ENCODE data around the gene CRMP1.

Gene CRMP1

GRCh38 chr4:5790546-5790857 is 102.4 kb downstream of the CRMP1 start:
- DNase-seq = no peak

- no peak for DNase-seq
Measured at GRCh38 chr4:5789141-5789540, 103.7 kb downstream of the CRMP1 start.

GRCh38 chr4:5788144-5788543 is 104.7 kb downstream of the CRMP1 start:
- DNase-seq = no peak

GRCh38 chr4:5787311-5787710 is 105.6 kb downstream of the CRMP1 start:
- no peak for DNase-seq

GRCh38 chr4:5785806-5786680 is 106.8 kb downstream of the CRMP1 start:
- DNase-seq = no peak

- DNase-seq = no peak
Measured at GRCh38 chr4:5784960-5785611, 107.8 kb downstream of the CRMP1 start.

GRCh38 chr4:5784021-5784420 is 108.9 kb downstream of the CRMP1 start:
- no peak for DNase-seq

- no peak for DNase-seq
Measured at GRCh38 chr4:5783486-5783885, 109.4 kb downstream of the CRMP1 start.

- no peak for DNase-seq
Measured at GRCh38 chr4:5782829-5783476, 109.9 kb downstream of the CRMP1 start.

GRCh38 chr4:5781691-5782090 is 111.2 kb downstream of the CRMP1 start:
- no peak for DNase-seq

- DNase-seq = no peak
Measured at GRCh38 chr4:5780831-5781480, 111.9 kb downstream of the CRMP1 start.

- DNase-seq = no peak
Measured at GRCh38 chr4:5776510-5776909, 116.4 kb downstream of the CRMP1 start.

- no peak for DNase-seq
Measured at GRCh38 chr4:5774416-5775036, 118.4 kb downstream of the CRMP1 start.

- DNase-seq = no peak
Measured at GRCh38 chr4:5773271-5773555, 119.7 kb downstream of the CRMP1 start.

- DNase-seq = no peak
Measured at GRCh38 chr4:5772528-5773270, 120.2 kb downstream of the CRMP1 start.

All from stimulated activated CD4-positive, alpha-beta T cell treated with anti-CD3 and anti-CD28 coated beads, Interleukin-4, amount 100 ng/mL, for 24 hours (primary cell).